ENCODE measurements around the gene MPRIP. TPM values are rescaled to one million over a fixed set of nuclear protein-coding genes. Genes with fewer than 3 reads are reported as not detected.

The MPRIP gene
- total and polyA plus RNA-seq, 7 donors = 43.2 to 113 (median 77.4) TPM

DNA sequence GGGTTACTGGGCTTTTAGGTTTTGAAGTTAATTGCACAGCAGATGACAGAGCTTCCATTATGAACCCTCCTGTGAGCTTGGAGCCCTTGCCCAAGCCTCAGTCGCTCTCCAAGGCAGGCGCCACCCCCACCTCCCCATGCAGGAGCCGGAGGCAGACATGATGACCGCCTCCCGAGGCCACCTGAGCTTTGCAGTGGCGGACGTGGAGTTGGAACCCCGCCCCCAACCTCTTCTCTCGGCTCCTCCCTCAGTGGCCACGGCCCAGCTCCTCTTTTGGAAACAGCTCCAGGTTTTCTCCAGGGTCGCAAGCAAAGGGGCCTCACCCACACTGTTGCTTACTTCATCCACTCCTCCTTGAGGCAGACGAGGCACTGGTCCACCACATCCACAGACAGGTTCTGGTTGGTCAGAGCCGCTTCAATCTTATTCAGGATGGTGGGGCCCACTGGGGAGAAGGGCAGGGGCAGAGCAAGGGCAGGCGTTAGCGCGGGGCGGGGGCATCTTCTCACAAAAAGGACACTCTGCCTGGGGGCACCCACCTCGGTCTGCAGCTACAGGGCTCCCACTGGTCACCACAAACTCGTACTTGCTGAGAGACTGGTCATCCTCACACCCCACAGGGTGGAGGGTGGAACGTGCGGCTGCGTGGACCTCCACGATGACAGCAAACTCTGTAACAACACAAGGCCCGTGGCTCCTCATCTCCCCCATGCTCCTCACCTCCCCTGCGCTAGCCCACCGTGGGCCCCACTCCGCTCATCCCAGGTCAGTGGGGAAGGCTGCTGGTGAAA is 172.6 kb downstream of the MPRIP start:
- Histone ChIP-seq H3K36me3 (peaks cover 41 to 89% (median 65%) of the 10 kb centered on the region in 4 donors), H3K27ac (no peak overlapping the region), H3K4me1 (no peaks in the 10 kb centered on the region), H3K9me3 (no peaks in the 10 kb centered on the region), H3K4me3 (no peak overlapping the region), H3K27me3 (no peaks in the 10 kb centered on the region)
- intact Hi-C loops (cut with DNase I) = no loop called here
- no peak for DNase-seq
- no peak for TF ChIP-seq POLR2AphosphoS5 (IDR thresholded peaks at IDR 0.05)
- no peak for TF ChIP-seq EP300 (IDR thresholded peaks at IDR 0.05)
- TF ChIP-seq POLR2A (IDR thresholded peaks at IDR 0.05) = no peak
- TF ChIP-seq, protein P1, sequence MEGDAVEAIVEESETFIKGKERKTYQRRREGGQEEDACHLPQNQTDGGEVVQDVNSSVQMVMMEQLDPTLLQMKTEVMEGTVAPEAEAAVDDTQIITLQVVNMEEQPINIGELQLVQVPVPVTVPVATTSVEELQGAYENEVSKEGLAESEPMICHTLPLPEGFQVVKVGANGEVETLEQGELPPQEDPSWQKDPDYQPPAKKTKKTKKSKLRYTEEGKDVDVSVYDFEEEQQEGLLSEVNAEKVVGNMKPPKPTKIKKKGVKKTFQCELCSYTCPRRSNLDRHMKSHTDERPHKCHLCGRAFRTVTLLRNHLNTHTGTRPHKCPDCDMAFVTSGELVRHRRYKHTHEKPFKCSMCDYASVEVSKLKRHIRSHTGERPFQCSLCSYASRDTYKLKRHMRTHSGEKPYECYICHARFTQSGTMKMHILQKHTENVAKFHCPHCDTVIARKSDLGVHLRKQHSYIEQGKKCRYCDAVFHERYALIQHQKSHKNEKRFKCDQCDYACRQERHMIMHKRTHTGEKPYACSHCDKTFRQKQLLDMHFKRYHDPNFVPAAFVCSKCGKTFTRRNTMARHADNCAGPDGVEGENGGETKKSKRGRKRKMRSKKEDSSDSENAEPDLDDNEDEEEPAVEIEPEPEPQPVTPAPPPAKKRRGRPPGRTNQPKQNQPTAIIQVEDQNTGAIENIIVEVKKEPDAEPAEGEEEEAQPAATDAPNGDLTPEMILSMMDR (IDR thresholded peaks at IDR 0.05) = no peak
- WGBS, 2 donors = 89 to 93% methylated on average over 27 of the region's 27 CpGs

GRCh38 chr17:17215575-17215974 is 173.3 kb downstream of the MPRIP start:
- intact Hi-C loops (cut with DNase I) = no loop called here
- Histone ChIP-seq H3K27ac (no peak overlapping the region), H3K9me3 (no peaks in the 10 kb centered on the region), H3K4me3 (no peak overlapping the region), H3K27me3 (no peaks in the 10 kb centered on the region), H3K36me3 (peaks cover 44 to 96% (median 72%) of the 10 kb centered on the region in 4 donors), H3K4me1 (no peaks in the 10 kb centered on the region)
- DNase-seq = no peak
- no peak for TF ChIP-seq POLR2AphosphoS5 (IDR thresholded peaks at IDR 0.05)
- TF ChIP-seq EP300 (IDR thresholded peaks at IDR 0.05) = no peak
- no peak for TF ChIP-seq POLR2A (IDR thresholded peaks at IDR 0.05)
- TF ChIP-seq, protein P1 (IDR thresholded peaks at IDR 0.05) = no peak
- WGBS, 2 donors = 92 to 95% methylated on average over 8 of the region's 8 CpGs

- peaks cover 51 to 97% (median 79%) of the 10 kb centered on the region in 4 donors for H3K36me3 ChIP-seq
- no peak overlapping the region for H3K27ac ChIP-seq
- TF ChIP-seq, protein P1 (IDR thresholded peaks at IDR 0.05) = no peak
- TF ChIP-seq EP300 (IDR thresholded peaks at IDR 0.05) = no peak
- no peak for TF ChIP-seq POLR2AphosphoS5 (IDR thresholded peaks at IDR 0.05)
- H3K4me1 ChIP-seq = no peaks in the 10 kb centered on the region
- DNase-seq = no peak
- H3K4me3 ChIP-seq = no peak overlapping the region
- H3K27me3 ChIP-seq = no peaks in the 10 kb centered on the region
- 94 to 96% methylated on average over 17 of the region's 17 CpGs for WGBS, 2 donors
- H3K9me3 ChIP-seq = no peaks in the 10 kb centered on the region
- intact Hi-C loops (cut with DNase I) = no loop called here
Measured at GRCh38 chr17:17216236-17216635, 174.0 kb downstream of the MPRIP start.

DNA sequence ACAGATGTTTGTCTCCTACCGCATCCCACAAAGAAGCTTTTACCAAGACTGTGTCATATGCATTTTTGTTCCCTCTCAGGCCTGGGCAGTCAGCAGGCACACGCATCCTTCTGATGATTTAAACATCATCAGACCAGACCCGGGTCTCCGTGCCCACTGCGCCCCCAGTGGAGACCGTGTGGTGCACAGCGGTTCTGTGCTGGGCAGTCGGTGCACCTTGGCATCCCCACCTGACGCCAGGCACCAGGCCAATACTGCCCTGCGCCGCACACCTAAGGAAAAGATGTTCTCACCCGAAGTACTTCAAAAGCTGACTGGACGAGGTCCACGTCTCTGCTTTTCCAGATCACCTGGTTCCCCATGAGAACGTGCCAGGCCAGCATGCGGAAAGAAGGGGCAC is 174.5 kb downstream of the MPRIP start:
- Histone ChIP-seq H3K9me3 (no peaks in the 10 kb centered on the region), H3K27ac (no peak overlapping the region), H3K36me3 (peaks cover 56 to 97% (median 84%) of the 10 kb centered on the region in 4 donors), H3K4me1 (no peaks in the 10 kb centered on the region), H3K27me3 (no peaks in the 10 kb centered on the region), H3K4me3 (no peak overlapping the region)
- 89 to 94% methylated on average over 16 of the region's 16 CpGs for WGBS, 2 donors
- TF ChIP-seq POLR2AphosphoS5 (IDR thresholded peaks at IDR 0.05) = no peak
- TF ChIP-seq, protein P1 (IDR thresholded peaks at IDR 0.05) = no peak
- DNase-seq = no peak
- intact Hi-C loops (cut with DNase I) = no loop called here

Measured in sigmoid colon (tissue), 7 donors.